Measurements from ENCODE around the gene USP11.
A peak's percentile ranks its signal among the peaks of the same experiment; 100 is the strongest.

Gene USP11

GRCh38 chrX:47202316-47202715, 30.5 kb upstream of the USP11 start:
- no peak overlapping the region for H3K4me3 ChIP-seq (ENCODE audit: low read depth, low read length)
- in situ Hi-C loops (cut with HindIII; ENCODE audit: low sequenced_read_pairs) = no loop called here
- TF ChIP-seq CTCF (IDR thresholded peaks at IDR 0.05; ENCODE audit: low read depth, low read length) = no peak
- DNase-seq (ENCODE audit: low read depth, low spot score) = no peak

- no peak for TF ChIP-seq CTCF (IDR thresholded peaks at IDR 0.05; ENCODE audit: low read depth, low read length)
- H3K4me3 ChIP-seq (ENCODE audit: low read depth, low read length) = no peak overlapping the region
- no peak for DNase-seq (ENCODE audit: low read depth, low spot score)
- in situ Hi-C loops (cut with HindIII; ENCODE audit: low sequenced_read_pairs) = no loop called here
Observed at GRCh38 chrX:47202877-47203276, 29.9 kb upstream of the USP11 start.

GRCh38 chrX:47204970-47205369, 27.8 kb upstream of the USP11 start:
- no peak for DNase-seq (ENCODE audit: low read depth, low spot score)
- no peak overlapping the region for H3K4me3 ChIP-seq (ENCODE audit: low read depth, low read length)
- in situ Hi-C loops (cut with HindIII; ENCODE audit: low sequenced_read_pairs) = no loop called here
- peak; percentile 13 for TF ChIP-seq CTCF (IDR thresholded peaks at IDR 0.05; ENCODE audit: low read depth, low read length)

- TF ChIP-seq CTCF (IDR thresholded peaks at IDR 0.05; ENCODE audit: low read depth, low read length) = no peak
- DNase-seq (ENCODE audit: low read depth, low spot score) = peak; percentile 15
- in situ Hi-C loops (cut with HindIII; ENCODE audit: low sequenced_read_pairs) = no loop called here
- H3K4me3 ChIP-seq (ENCODE audit: low read depth, low read length) = no peak overlapping the region
Observed at GRCh38 chrX:47206316-47206715, 26.5 kb upstream of the USP11 start.

DNA sequence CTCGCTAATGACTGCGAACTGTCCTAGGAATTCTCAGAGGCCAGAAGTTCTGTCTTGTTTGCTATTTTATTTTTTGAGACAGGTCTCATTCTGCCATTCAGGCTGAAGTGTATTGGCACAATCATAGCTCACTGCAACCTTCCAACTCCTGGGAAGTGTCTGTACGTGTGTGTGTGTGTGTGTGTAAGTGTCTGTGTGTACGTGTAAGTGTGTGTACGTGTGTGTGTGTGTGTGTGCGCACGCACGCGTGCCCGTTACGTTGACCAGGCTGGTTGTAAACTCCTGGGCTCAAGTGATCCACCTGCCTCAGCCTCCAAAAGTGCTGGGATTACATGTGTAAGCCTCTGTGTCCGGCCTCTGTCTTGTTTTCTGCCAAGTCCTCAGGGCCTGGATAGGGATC, 24.7 kb upstream of the USP11 start:
- DNase-seq (ENCODE audit: low read depth, low spot score) = no peak
- TF ChIP-seq CTCF (IDR thresholded peaks at IDR 0.05; ENCODE audit: low read depth, low read length) = no peak
- in situ Hi-C loops (cut with HindIII; ENCODE audit: low sequenced_read_pairs) = no loop called here
- no peak overlapping the region for H3K4me3 ChIP-seq (ENCODE audit: low read depth, low read length)

GRCh38 chrX:47209508-47210238, 23.1 kb upstream of the USP11 start:
- in situ Hi-C loops (cut with HindIII; ENCODE audit: low sequenced_read_pairs) = no loop called here
- no peak for DNase-seq (ENCODE audit: low read depth, low spot score)
- TF ChIP-seq CTCF (IDR thresholded peaks at IDR 0.05; ENCODE audit: low read depth, low read length) = no peak
- no peak overlapping the region for H3K4me3 ChIP-seq (ENCODE audit: low read depth, low read length)

All from astrocyte of the spinal cord (primary cell).